Panc1 (cell line): Measurements from ENCODE around the gene LY9. TPM values are rescaled to one million over a fixed set of nuclear protein-coding genes. Genes with fewer than 3 reads are reported as not detected.

Experiments
- ATAC-seq: fragments of 200-7000 bp; cut with Tn5 transposase; 2 replicates; pipeline ENCODE4 v1.9.1; 2020; ENCODE audit warnings: mild to moderate bottlenecking, moderate library complexity
- BruUV-seq: library from RNA; stranded (reverse); fragments of 400-500 nt; replicated peaks from 2 replicates; lab custom pipeline; 2021; lab: Mats Ljungman, UMichigan
- CTCF ChIA-PET: fragments of 300-600 bp; sonication (Branson Sonifier 250); formaldehyde crosslinking; loops from one replicate; lab custom pipeline; 2022; ENCODE audit warnings: antibody characterized with exemption; lab: Charles Lee
- POLR2A ChIA-PET: fragments of 300-600 bp; sonication (Branson Sonifier 250); formaldehyde crosslinking; loops from one replicate; lab custom pipeline; 2022; ENCODE audit warnings: antibody characterized with exemption; lab: Charles Lee
- DNase-seq: peaks from one replicate; pipeline ENCODE4 v3.0.0-alpha.2; 2010; ENCODE audit warnings: low read depth, low spot score
- H3K27ac ChIP-seq: 2 replicates; pipeline ENCODE4 v1.5.1; 2011; ENCODE audit warnings: mild to moderate bottlenecking, low read length, inconsistent platforms
- H3K27me3 ChIP-seq: fragments of 200-500 bp; sonication (Bioruptor generic); 2 replicates; pipeline ENCODE4 v1.6.0; 2014; ENCODE audit warnings: low read length, inconsistent platforms; ENCODE audit not compliant: control insufficient read depth, insufficient read depth
- H3K36me3 ChIP-seq: fragments of 200-500 bp; sonication (Bioruptor generic); 2 replicates; pipeline ENCODE4 v1.5.1; 2014; ENCODE audit warnings: inconsistent platforms, mild to moderate bottlenecking, low read length, moderate library complexity; ENCODE audit not compliant: control insufficient read depth, insufficient read depth
- H3K4me1 ChIP-seq: 2 replicates; pipeline ENCODE4 v1.5.1; 2011; ENCODE audit warnings: inconsistent platforms, mild to moderate bottlenecking, low read length, moderate library complexity; ENCODE audit not compliant: control insufficient read depth, insufficient read depth
- H3K4me3 ChIP-seq, 2 experiments: 2 replicates each; pipeline ENCODE4 v1.5.1; 2011 to 2012; ENCODE audit warnings: low read depth in 2 of 2, low read length in 2 of 2, mild to moderate bottlenecking in 2 of 2, inconsistent platforms in 1 of 2, moderate library complexity in 1 of 2
- H3K9me3 ChIP-seq: fragments of 200-500 bp; sonication (Bioruptor generic); 2 replicates; pipeline ENCODE4 v1.5.1; 2014; ENCODE audit warnings: low read depth, mild to moderate bottlenecking, inconsistent platforms, low read length, moderate library complexity; ENCODE audit not compliant: control insufficient read depth, insufficient read depth
- POLR2AphosphoS5 ChIP-seq: IDR thresholded peaks from 2 replicates; pipeline ENCODE4 v1.6.1; 2012; ENCODE audit warnings: mild to moderate bottlenecking, low read depth, low read length, moderate library complexity
- SIN3A ChIP-seq: IDR thresholded peaks from 2 replicates; pipeline ENCODE4 v1.6.1; 2012; ENCODE audit warnings: low read depth, mild to moderate bottlenecking, low read length, moderate library complexity, borderline replicate concordance; ENCODE audit not compliant: insufficient read depth
- TCF7L2 ChIP-seq: IDR thresholded peaks from 2 replicates; pipeline ENCODE4 v1.6.1; 2011; ENCODE audit warnings: mild to moderate bottlenecking, low read depth, low read length, inconsistent platforms
- in situ Hi-C: cut with HindIII; loops from 2 replicates; pipeline ENCODE4 v1.10.0; 2016; ENCODE audit warnings: low sequenced_read_pairs, low pct_unique_long_range_greater_than_20kb
- intact Hi-C: fragments of 100-400 bp; cut with micrococcal nuclease; formaldehyde crosslinking; loops from one replicate; pipeline ENCODE4 v1.10.0; 2022; ENCODE audit not compliant: unreplicated experiment
- total RNA-seq: library from RNA; stranded (reverse); gene quantifications from one replicate; pipeline ENCODE4 v1.2.1, GENCODE V29; 2021; ENCODE audit not compliant: unreplicated experiment
- TF ChIP-seq, protein P1 (sequence below): fragments of 450-650 bp; IDR thresholded peaks from 2 replicates; pipeline ENCODE4 v1.5.1; 2017; ENCODE audit warnings: mild to moderate bottlenecking
- TF ChIP-seq, protein P2 (sequence below), 2 experiments: IDR thresholded peaks; 2 replicates each; pipeline ENCODE4 v1.6.1; 2011 to 2012; ENCODE audit warnings: low read depth in 2 of 2, control low read depth in 1 of 2, low read length in 1 of 2, mild to moderate bottlenecking in 1 of 2, moderate library complexity in 1 of 2; ENCODE audit not compliant: insufficient read depth in 1 of 2

The LY9 gene
- total RNA-seq, 1 experiment from 2014 or later: 0.10 TPM

- Histone ChIP-seq H3K9me3 (no peaks in the 10 kb centered on the region), H3K4me1 (no peaks in the 10 kb centered on the region), H3K4me3 (no peak overlapping the region), H3K27ac (no peak overlapping the region), H3K36me3 (no peaks in the 10 kb centered on the region), H3K27me3 (peaks cover 11% of the 10 kb centered on the region)
- CTCF ChIA-PET: no interaction called here
- in situ Hi-C loops (no loop called here), intact Hi-C loops (no loop called here)
- TF ChIP-seq TCF7L2 (no peak), POLR2AphosphoS5 (no peak), SIN3A (no peak)
- TF ChIP-seq, protein P1, sequence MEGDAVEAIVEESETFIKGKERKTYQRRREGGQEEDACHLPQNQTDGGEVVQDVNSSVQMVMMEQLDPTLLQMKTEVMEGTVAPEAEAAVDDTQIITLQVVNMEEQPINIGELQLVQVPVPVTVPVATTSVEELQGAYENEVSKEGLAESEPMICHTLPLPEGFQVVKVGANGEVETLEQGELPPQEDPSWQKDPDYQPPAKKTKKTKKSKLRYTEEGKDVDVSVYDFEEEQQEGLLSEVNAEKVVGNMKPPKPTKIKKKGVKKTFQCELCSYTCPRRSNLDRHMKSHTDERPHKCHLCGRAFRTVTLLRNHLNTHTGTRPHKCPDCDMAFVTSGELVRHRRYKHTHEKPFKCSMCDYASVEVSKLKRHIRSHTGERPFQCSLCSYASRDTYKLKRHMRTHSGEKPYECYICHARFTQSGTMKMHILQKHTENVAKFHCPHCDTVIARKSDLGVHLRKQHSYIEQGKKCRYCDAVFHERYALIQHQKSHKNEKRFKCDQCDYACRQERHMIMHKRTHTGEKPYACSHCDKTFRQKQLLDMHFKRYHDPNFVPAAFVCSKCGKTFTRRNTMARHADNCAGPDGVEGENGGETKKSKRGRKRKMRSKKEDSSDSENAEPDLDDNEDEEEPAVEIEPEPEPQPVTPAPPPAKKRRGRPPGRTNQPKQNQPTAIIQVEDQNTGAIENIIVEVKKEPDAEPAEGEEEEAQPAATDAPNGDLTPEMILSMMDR: no peak
- TF ChIP-seq, protein P2, sequence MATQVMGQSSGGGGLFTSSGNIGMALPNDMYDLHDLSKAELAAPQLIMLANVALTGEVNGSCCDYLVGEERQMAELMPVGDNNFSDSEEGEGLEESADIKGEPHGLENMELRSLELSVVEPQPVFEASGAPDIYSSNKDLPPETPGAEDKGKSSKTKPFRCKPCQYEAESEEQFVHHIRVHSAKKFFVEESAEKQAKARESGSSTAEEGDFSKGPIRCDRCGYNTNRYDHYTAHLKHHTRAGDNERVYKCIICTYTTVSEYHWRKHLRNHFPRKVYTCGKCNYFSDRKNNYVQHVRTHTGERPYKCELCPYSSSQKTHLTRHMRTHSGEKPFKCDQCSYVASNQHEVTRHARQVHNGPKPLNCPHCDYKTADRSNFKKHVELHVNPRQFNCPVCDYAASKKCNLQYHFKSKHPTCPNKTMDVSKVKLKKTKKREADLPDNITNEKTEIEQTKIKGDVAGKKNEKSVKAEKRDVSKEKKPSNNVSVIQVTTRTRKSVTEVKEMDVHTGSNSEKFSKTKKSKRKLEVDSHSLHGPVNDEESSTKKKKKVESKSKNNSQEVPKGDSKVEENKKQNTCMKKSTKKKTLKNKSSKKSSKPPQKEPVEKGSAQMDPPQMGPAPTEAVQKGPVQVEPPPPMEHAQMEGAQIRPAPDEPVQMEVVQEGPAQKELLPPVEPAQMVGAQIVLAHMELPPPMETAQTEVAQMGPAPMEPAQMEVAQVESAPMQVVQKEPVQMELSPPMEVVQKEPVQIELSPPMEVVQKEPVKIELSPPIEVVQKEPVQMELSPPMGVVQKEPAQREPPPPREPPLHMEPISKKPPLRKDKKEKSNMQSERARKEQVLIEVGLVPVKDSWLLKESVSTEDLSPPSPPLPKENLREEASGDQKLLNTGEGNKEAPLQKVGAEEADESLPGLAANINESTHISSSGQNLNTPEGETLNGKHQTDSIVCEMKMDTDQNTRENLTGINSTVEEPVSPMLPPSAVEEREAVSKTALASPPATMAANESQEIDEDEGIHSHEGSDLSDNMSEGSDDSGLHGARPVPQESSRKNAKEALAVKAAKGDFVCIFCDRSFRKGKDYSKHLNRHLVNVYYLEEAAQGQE (IDR thresholded peaks at IDR 0.05; ENCODE audit: insufficient read depth in 1 of 2, low read depth in 2 of 2, low read length in 1 of 2): no peak
- POLR2A ChIA-PET: no interaction called here
- no TSS peak for BruUV-seq
- ATAC-seq (no peak), DNase-seq (no peak)
Measured at GRCh38 chr1:160772331-160772730, 23.6 kb upstream of the LY9 start.

GRCh38 chr1:160773093-160773492, 22.9 kb upstream of the LY9 start:
- ChIA-PET CTCF (no interaction called here), POLR2A (no interaction called here)
- in situ Hi-C loops: no loop called here
- DNase-seq: no peak
- TF ChIP-seq, protein P1: no peak
- no peak for TF ChIP-seq SIN3A
- H3K9me3 ChIP-seq: no peaks in the 10 kb centered on the region
- H3K27me3 ChIP-seq: peaks cover 11% of the 10 kb centered on the region
- no peak for ATAC-seq
- H3K4me1 ChIP-seq: no peaks in the 10 kb centered on the region
- H3K4me3 ChIP-seq: no peak overlapping the region
- H3K36me3 ChIP-seq: no peaks in the 10 kb centered on the region
- no TSS peak for BruUV-seq
- no peak overlapping the region for H3K27ac ChIP-seq
- intact Hi-C loops: no loop called here
